Activated naive CD4-positive, alpha-beta T cell treated with anti-CD3 and anti-CD28 coated beads, Interleukin-2, amount 10 ng/mL, durations not matched to agents 7 days and 5 days (primary cell): Measurements from ENCODE around the gene LENG8.

Experiments used
- CTCF ChIA-PET: fragments of 350-600 bp; sonication (Branson Sonifier 250); formaldehyde crosslinking; loops from one replicate; lab custom pipeline; 2021; ENCODE audit warnings: antibody characterized with exemption; lab: Charles Lee
- DNase-seq: peaks from one replicate; pipeline ENCODE4 v3.0.0-alpha.2; 2020
- H3K27ac Mint-ChIP-seq: one replicate; pipeline ENCODE4 v1.8.0; 2021; ENCODE audit warnings: mild to moderate bottlenecking, moderate library complexity, mixed read lengths
- H3K27me3 Mint-ChIP-seq: one replicate; pipeline ENCODE4 v1.8.0; 2021; ENCODE audit warnings: mild to moderate bottlenecking, mixed read lengths
- H3K36me3 Mint-ChIP-seq: one replicate; pipeline ENCODE4 v1.8.0; 2021; ENCODE audit warnings: mixed read lengths
- H3K4me1 Mint-ChIP-seq: one replicate; pipeline ENCODE4 v1.8.0; 2021; ENCODE audit warnings: mixed read lengths
- H3K4me3 Mint-ChIP-seq: one replicate; pipeline ENCODE4 v1.8.0; 2021; ENCODE audit warnings: mild to moderate bottlenecking, moderate library complexity, mixed read lengths
- H3K9me3 Mint-ChIP-seq: one replicate; pipeline ENCODE4 v1.8.0; 2021; ENCODE audit warnings: mixed read lengths

The LENG8 gene

DNA sequence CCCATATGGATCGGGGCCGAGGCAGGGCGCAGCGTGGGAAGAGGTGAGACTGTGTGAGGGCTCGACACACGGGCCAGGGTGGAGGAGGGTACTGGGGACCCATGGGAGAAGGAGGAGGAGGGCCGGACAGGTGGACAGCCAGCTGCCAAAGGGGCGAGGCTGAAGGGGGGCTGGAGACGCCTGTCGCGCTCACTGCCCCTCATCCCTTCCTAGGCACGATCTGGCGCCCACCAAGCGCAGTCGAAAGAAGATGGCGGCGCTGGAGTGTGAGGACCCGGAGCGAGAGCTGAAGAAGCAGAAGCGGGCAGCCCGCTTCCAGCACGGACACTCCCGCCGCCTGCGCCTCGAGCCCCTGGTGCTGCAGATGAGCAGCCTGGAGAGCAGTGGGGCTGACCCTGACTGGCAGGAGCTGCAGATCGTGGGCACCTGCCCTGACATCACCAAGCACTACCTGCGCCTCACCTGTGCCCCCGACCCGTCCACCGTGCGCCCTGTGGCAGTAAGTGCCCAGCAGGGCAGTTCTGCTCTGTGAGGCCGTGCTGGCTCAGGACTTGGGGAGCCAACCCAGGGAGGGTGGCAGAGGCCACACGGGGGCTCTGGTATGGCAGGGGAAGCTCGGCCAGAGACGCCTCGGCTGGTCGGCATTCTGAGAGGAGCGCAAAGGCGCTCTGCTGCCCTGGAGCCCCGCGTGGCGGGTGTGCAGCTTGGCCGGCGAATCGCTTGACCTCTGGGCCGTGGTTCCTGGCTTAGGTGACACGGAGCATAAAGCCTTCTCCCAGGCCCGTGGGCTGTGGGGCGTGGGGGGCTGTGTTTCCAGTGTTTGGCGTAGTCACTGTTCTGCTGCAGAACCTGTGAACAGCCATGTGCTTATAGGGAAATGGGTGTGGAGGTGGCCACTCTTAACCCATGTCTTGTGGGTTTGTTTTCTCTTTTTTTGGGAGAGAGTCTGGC, 7.7 kb downstream of the LENG8 start:
- no peak overlapping the region for H3K4me3 Mint-ChIP-seq
- CTCF ChIA-PET, result no interaction called here
- DNase-seq, result no peak
- H3K27ac Mint-ChIP-seq, result no peak overlapping the region
- H3K27me3 Mint-ChIP-seq, result no peaks in the 10 kb centered on the region
- peaks cover 67% of the 10 kb centered on the region for H3K36me3 Mint-ChIP-seq
- H3K9me3 Mint-ChIP-seq, result no peaks in the 10 kb centered on the region
- peaks cover 22% of the 10 kb centered on the region for H3K4me1 Mint-ChIP-seq

DNA sequence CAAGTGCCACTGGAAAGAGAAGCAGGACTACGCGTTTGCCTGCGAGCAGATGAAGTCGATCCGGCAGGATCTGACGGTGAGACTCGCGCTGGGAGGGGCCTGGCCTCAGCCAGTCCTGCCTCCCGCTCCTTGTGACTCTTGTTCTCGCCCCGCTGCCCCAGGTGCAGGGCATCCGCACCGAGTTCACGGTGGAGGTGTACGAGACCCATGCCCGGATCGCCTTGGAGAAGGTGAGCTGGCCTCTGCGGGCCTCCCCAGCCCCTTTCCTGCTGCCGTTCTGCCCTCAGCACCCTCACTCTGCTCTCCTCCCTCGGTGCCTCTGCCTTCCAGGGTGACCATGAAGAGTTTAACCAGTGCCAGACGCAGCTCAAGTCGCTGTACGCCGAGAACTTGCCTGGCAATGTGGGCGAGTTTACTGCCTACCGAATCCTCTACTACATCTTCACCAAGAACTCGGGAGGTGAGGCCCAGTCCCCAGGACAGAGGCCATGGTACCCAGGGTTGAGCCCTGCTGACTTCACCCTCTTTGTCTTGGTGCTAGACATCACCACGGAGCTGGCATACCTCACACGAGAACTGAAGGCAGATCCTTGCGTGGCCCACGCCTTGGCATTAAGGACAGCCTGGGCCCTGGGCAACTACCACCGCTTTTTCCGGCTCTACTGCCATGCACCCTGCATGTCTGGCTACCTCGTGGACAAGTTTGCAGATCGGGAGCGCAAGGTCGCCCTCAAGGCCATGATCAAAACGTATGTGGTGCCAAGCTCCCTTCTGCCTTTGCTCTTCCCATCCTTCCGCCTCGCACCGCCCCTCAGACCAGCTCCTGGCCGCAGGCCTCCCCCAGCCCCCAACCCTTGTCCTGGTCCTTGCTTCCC, 9.0 kb downstream of the LENG8 start:
- CTCF ChIA-PET, result no interaction called here
- H3K4me1 Mint-ChIP-seq, result peaks cover 24% of the 10 kb centered on the region
- no peak overlapping the region for H3K27ac Mint-ChIP-seq
- no peak overlapping the region for H3K4me3 Mint-ChIP-seq
- H3K9me3 Mint-ChIP-seq, result no peaks in the 10 kb centered on the region
- H3K36me3 Mint-ChIP-seq, result peaks cover 55% of the 10 kb centered on the region
- no peaks in the 10 kb centered on the region for H3K27me3 Mint-ChIP-seq
- DNase-seq, result no peak

DNA sequence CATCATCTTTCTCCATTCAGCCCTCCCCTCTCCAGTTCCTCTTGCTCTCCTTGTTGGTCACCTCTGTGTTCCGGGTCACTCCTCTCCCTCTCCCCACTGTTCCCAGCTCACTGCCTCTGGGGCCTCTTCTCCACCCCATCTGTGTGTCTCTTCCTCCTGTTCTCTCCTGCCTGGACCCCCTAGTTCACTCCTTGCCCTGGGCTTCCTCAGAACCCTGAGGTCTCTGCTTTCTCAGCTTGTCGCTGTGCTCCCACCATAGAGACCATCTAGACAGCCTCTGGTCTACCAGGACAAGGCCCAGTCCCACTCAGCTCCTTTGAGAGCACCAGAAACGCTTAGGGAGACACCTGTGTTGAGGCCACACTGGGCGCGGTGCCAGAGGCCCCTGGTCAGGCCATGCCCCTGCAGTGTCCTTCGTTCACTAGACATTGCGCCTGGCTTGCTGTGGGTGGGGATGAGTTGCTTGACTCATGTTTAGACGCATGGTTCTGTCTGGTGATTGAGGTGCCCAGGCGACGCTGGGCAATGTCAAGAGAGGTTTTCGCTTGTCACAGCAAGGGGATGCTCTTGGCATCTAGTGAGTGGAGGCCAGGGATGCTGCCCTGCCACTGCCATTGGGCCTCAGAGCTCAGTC, 9.8 kb downstream of the LENG8 start:
- Mint-ChIP-seq H3K9me3 (no peaks in the 10 kb centered on the region), H3K4me3 (no peak overlapping the region), H3K27me3 (no peaks in the 10 kb centered on the region), H3K27ac (no peak overlapping the region), H3K4me1 (peaks cover 25% of the 10 kb centered on the region), H3K36me3 (peaks cover 48% of the 10 kb centered on the region)
- no peak for DNase-seq
- CTCF ChIA-PET, result no interaction called here

DNA sequence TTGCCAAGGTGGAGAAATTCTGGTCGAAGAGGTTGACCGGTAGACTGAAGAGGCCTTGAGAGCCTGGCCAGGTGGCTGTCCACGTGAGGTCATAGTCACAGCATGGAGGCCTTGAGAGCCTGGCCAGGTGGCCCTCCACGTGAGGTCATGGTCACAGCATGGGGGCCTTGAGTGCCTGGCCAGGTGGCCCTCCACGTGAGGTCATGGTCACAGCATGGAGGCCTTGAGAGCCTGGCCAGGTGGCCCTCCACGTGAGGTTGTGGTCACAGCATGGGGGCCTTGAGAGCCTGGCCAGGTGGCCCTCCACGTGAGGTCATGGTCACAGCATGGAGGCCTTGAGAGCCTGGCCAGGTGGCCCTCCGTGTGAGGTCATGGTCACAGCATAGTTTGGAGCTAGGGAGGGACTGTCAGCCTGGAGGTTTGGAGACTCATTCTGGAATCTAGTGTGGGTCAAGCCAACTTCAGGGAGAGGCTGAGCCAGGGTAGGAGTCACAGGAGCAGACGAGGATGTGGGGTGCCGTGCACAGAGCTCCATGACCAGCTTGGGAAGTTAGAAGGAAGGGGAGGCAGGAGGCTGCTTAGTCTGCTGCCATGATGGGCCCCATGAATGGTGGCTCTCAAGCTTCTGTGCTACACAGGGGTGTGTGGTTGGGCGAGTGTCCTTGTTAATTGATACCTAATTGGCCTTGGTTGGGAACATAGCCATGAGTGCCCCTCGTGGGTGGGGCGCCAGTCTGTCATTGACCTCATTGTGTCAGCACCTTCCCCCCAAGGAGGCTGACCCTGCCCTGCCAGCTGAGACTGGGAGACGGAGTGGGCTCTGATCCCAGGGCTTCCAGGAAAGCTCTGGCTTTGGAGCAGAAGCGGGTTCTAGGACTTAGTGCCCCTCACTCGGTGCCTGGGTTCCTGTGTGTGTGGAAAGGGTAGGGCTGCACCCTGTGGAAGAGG, 10.6 kb downstream of the LENG8 start:
- peaks cover 30% of the 10 kb centered on the region for H3K4me1 Mint-ChIP-seq
- H3K27me3 Mint-ChIP-seq, result peaks cover 6% of the 10 kb centered on the region
- no peak overlapping the region for H3K27ac Mint-ChIP-seq
- H3K4me3 Mint-ChIP-seq, result no peak overlapping the region
- CTCF ChIA-PET, result no interaction called here
- DNase-seq, result no peak
- no peaks in the 10 kb centered on the region for H3K9me3 Mint-ChIP-seq
- peaks cover 43% of the 10 kb centered on the region for H3K36me3 Mint-ChIP-seq

DNA sequence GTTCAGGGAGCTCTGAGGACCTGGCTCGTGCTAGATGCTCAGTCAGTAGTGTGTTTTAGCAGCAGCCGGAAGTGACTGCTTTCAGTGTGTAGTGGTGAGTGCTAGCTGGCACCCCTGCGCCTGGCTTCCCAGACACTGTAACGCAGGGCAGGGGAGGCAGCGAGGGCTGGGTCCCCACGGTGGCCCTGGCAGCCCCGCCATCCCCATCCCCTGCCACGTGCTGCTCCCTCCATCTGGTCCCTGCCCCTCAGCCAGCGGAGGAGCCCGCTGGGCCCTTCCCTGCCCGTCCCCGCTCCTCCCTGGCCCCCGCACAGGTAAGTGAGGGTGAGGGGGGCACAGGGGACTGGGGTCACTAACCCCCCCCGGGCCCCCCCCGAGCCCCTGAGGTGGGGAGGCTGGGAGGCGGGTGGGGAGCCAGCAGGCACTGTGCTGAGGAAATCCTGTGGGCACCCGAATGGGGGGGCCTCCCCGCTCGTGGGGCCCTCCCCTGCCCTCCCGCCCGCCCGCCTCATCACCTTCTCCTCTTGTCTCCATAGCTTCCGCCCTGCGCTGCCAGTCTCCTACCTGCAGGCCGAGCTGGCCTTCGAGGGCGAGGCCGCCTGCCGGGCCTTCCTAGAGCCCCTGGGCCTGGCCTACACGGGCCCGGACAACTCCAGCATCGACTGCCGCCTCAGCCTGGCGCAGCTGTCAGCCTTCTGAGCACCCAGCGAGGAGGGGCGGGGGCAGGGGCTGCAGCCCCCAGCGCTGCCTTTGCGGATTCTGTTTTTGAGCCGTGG, 11.4 kb downstream of the LENG8 start:
- no peak for DNase-seq
- no peak overlapping the region for H3K27ac Mint-ChIP-seq
- H3K36me3 Mint-ChIP-seq, result peaks cover 35% of the 10 kb centered on the region
- peaks cover 12% of the 10 kb centered on the region for H3K27me3 Mint-ChIP-seq
- H3K4me3 Mint-ChIP-seq, result peak overlapping the region; percentile 7
- H3K9me3 Mint-ChIP-seq, result no peaks in the 10 kb centered on the region
- H3K4me1 Mint-ChIP-seq, result peaks cover 32% of the 10 kb centered on the region
- CTCF ChIA-PET, result no interaction called here

DNA sequence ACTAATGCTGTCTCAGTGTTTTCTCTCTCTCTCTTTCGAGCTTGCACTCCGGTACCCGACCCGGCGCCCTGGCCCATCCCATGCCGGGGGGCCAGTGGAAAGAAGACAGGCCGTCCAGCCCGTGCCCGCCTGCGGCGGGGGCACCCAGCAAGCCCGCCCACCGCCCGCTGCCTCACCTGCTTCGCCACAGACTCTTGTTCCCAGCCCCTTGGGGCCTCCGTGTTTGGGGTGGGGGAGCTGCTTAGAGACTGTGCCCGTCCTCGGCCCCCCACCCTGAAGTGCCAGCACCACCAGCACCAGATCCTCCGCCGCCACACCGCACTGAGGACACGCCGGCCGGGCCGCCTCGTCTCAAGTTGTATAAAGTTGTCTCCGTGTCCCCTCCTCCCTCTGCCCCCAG, 12.2 kb downstream of the LENG8 start:
- CTCF ChIA-PET, result no interaction called here
- H3K9me3 Mint-ChIP-seq, result no peaks in the 10 kb centered on the region
- no peak overlapping the region for H3K4me3 Mint-ChIP-seq
- no peak for DNase-seq
- H3K27me3 Mint-ChIP-seq, result peaks cover 20% of the 10 kb centered on the region
- H3K4me1 Mint-ChIP-seq, result peaks cover 37% of the 10 kb centered on the region
- H3K36me3 Mint-ChIP-seq, result peaks cover 32% of the 10 kb centered on the region
- H3K27ac Mint-ChIP-seq, result peak overlapping the region; percentile 45

DNA sequence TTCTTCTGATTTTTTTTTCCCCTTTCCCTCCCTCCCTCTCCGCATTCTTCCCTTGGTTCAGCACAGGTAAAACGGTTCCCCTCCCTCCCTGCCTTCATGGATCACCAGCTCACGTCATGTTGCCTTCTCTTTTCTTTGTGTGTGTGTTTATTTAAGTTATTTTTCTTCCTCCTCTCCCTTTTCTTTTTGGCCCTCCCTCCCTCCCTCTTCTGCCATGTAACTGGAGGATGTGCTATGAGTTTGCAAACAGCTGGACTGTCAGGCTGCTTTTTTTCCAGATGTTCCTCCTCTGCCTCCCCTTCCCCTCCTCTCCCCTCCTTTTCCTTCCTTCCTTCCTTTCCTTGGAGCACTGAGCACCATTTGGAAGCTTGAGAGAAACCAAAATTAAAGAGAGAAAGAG, 12.6 kb downstream of the LENG8 start:
- Mint-ChIP-seq H3K4me3 (no peak overlapping the region), H3K27ac (peak overlapping the region; percentile 86), H3K27me3 (peaks cover 23% of the 10 kb centered on the region), H3K9me3 (no peaks in the 10 kb centered on the region), H3K36me3 (peaks cover 30% of the 10 kb centered on the region), H3K4me1 (peaks cover 37% of the 10 kb centered on the region)
- DNase-seq, result no peak
- CTCF ChIA-PET, result no interaction called here

DNA sequence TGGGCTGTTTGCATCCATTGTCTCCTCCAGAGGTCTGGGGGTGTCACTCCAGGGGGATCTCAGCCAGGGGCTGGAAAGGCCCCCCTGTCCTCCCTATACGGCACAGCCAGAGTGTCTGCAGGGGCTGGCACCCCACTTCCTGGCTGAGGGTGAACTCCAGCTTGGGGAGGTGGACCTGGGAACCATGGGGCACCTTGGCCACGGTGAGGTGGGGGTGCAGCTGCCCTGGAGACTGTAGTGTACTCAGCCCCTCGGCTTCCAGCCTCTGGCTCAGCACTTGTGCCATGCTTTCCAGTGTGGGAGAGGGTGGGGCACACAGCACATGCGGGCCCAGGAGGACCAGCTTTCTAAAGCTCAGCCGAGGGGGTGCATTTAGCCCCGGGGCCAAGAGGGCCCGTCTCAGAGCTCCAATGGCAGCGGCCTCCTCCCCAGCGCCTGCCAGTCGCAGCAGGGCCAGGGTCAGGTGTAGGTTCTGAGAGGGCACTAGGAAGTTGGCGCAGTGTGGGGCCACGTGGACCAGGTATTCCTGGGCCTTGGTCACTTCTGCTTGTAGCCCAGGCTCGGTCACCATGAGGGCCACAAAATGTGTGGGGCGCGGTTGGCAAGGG, 13.2 kb downstream of the LENG8 start:
- Mint-ChIP-seq H3K4me1 (peaks cover 37% of the 10 kb centered on the region), H3K9me3 (no peaks in the 10 kb centered on the region), H3K27ac (peak overlapping the region; percentile 86), H3K4me3 (peak overlapping the region; percentile 66), H3K36me3 (peaks cover 30% of the 10 kb centered on the region), H3K27me3 (peaks cover 24% of the 10 kb centered on the region)
- no peak for DNase-seq
- CTCF ChIA-PET, result interaction anchor here (1.8 kb wide), 1 partner anchor 8 kb away, joined by 6 read pairs; no protein-coding TSS in a partner anchor

DNA sequence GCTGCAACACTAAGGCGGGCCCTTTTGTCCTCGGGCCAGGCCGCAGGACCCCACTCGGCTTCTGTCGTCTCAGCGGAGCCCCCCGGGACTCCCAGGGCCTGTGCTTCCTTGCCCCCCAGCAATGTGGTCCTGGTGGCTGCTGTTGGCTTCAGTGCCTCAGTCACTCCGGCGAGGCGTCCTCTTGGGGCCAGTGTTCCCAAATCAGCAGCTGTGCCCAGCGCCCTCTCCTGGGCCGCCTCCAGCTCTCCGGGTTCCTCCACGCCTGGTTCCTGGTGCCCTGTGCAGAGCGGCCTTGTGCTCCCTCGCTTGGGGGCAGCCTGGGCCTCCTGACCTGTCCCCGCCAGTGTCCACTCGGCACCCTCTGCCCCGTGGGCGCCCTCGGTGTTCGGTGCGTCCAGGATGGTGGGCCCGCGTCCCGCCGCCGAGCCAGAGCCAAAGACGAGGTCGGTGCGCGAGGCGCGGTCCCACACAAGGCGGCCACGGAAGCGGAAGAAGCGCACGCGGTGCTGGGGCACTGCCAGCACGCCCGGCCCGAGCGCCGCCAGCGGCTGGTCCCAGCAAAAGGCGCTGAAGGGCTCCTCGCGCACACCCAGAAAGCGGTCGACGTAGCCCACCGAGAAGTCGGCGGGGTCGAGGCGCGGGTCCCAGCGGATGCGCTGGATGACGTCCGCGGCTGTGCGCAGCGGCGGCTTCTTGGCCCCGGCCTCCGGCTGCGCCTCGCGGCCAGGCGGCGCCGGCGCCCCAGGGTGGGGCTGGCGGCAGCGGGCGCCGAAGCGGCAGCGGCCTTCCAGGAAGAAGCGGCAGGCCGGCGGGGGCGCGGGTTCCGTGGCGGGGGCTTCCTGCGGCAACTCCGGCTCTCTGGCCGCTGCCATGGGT, 13.9 kb downstream of the LENG8 start:
- Mint-ChIP-seq H3K4me3 (peak overlapping the region; percentile 76), H3K27me3 (peaks cover 30% of the 10 kb centered on the region), H3K9me3 (no peaks in the 10 kb centered on the region), H3K36me3 (peaks cover 26% of the 10 kb centered on the region), H3K27ac (peak overlapping the region; percentile 96), H3K4me1 (peaks cover 37% of the 10 kb centered on the region)
- DNase-seq, result peak; percentile 78
- CTCF ChIA-PET, result interaction anchor here (1.8 kb wide), 1 partner anchor 9 kb away, joined by 6 read pairs; no protein-coding TSS in a partner anchor

DNA sequence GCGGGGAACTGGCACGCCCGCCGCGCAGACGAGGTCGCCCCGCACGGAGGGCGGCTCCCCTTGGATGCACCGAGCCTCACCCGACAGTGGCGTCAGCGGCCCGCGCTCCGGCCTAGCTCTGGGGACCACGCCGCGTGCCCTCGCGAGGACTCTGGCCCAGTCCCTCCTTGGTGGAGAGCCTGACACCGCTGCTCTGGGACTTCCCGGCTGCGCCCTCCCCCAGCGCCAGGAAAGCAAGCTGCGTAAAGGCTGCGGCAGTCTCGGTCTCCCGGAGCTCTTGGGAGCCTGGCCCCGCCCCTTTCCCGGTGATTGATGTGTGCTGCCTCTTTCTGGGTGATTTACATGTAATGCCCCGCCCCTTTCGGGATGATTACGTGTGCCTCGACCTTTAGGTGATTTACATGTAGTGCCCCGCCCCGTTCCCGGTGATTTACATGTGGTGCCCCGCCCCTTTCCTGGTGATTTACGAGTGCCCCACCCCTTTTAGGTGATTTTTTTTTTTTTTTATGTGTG, 14.6 kb downstream of the LENG8 start, which contains the start of gene LENG9:
Gene LENG9, minus strand, starts transcription at position 248 of the 513 bp plus-strand sequence. CDS start 252 bp downstream, outside the sequence.
- peaks cover 35% of the 10 kb centered on the region for H3K27me3 Mint-ChIP-seq
- peak; percentile 98 for DNase-seq
- CTCF ChIA-PET, result interaction anchor here (0.6 to 1.8 kb wide), 2 partner anchors 9 to 538 kb away, joined by 3 to 6 read pairs; no protein-coding TSS in a partner anchor
- H3K4me1 Mint-ChIP-seq, result peaks cover 37% of the 10 kb centered on the region
- H3K4me3 Mint-ChIP-seq, result peak within 1 kb of the TSS; percentile 76
- H3K36me3 Mint-ChIP-seq, result peaks cover 19% of the 10 kb centered on the region
- H3K27ac Mint-ChIP-seq, result peak within 1 kb of the TSS; percentile 96
- H3K9me3 Mint-ChIP-seq, result no peaks in the 10 kb centered on the region

DNA sequence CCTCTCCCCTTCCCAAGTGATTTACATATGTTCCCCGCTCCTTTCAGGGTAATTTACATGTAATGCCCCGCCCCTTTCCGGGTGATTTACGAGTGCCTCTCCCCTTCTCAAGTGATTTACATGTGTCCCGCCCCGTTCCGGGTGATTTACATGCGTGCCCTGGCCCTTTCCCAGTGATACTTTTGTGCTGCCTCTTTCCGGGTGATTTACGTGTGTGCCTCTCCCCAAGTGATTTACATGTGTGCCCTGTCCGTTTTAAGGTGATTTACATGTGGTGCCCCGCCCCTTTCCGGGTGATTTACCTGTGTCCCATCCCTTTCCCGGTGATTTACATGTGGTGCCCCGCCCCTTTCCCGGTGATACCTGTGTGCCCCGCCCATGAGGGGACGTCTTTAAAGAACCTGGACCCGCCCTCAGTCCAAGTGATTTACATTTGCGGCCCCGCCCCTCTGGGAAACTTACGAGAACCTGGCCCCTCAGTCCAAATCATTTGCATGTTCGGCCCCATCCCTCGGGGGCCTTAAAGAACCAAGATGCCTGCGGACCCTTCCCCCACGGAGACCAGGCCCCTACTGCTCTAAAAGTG, 15.1 kb downstream of the LENG8 start:
- DNase-seq, result peak; percentile 94
- CTCF ChIA-PET, result interaction anchor here (0.6 to 1.8 kb wide), 2 partner anchors 10 to 538 kb away, joined by 3 to 6 read pairs; no protein-coding TSS in a partner anchor
- Mint-ChIP-seq H3K27me3 (peaks cover 40% of the 10 kb centered on the region), H3K9me3 (no peaks in the 10 kb centered on the region), H3K4me3 (peak overlapping the region; percentile 76), H3K4me1 (peaks cover 34% of the 10 kb centered on the region), H3K27ac (peak overlapping the region; percentile 96), H3K36me3 (peaks cover 13% of the 10 kb centered on the region)
